MM.1S (cell line): ENCODE results near the gene HECTD4.

ENCODE experiments used
- DNase-seq: peaks from one replicate; pipeline ENCODE4 v3.0.0-alpha.2; 2015
- H2AFZ ChIP-seq: fragments of 300-600 bp; sonication (generic); 2 replicates; pipeline ENCODE4 v1.6.0; 2016; ENCODE audit warnings: antibody characterized with exemption, low read length
- H3F3A ChIP-seq: fragments of 300-600 bp; sonication (generic); 2 replicates; pipeline ENCODE4 v1.6.1; 2016; ENCODE audit warnings: mild to moderate bottlenecking, antibody characterized with exemption, low read length, moderate library complexity, mixed read lengths; ENCODE audit not compliant: insufficient read depth
- H3K27ac ChIP-seq: fragments of 300-600 bp; sonication (generic); 2 replicates; pipeline ENCODE4 v1.5.1; 2016; ENCODE audit warnings: mild to moderate bottlenecking, low read length
- H3K27me3 ChIP-seq: fragments of 300-600 bp; sonication (generic); replicated peaks from 2 replicates; pipeline ENCODE4 v1.6.0; 2016; ENCODE audit warnings: low read length; ENCODE audit not compliant: insufficient read depth
- H3K36me3 ChIP-seq: fragments of 300-600 bp; sonication (generic); replicated peaks from 2 replicates; pipeline ENCODE4 v1.6.1; 2016; ENCODE audit warnings: mild to moderate bottlenecking, low read length, mixed read lengths; ENCODE audit not compliant: insufficient read depth
- H3K4me1 ChIP-seq: fragments of 300-600 bp; sonication (generic); 2 replicates; pipeline ENCODE4 v1.6.1; 2016; ENCODE audit warnings: low read length, mixed read lengths
- H3K4me2 ChIP-seq: fragments of 300-600 bp; sonication (generic); 2 replicates; pipeline ENCODE4 v1.6.0; 2016; ENCODE audit warnings: low read depth, low read length
- H3K4me3 ChIP-seq: fragments of 300-600 bp; sonication (generic); 2 replicates; pipeline ENCODE4 v1.5.1; 2016; ENCODE audit warnings: low read length, mixed read lengths
- H3K79me2 ChIP-seq: fragments of 300-600 bp; sonication (generic); 2 replicates; pipeline ENCODE4 v1.6.1; 2016; ENCODE audit warnings: mixed run types, low read length, mixed read lengths
- H3K9ac ChIP-seq: fragments of 300-600 bp; sonication (generic); 2 replicates; pipeline ENCODE4 v1.6.1; 2016; ENCODE audit warnings: low read length, mixed read lengths
- H3K9me2 ChIP-seq: fragments of 300-600 bp; sonication (generic); replicated peaks from 2 replicates; pipeline ENCODE4 v1.6.1; 2016; ENCODE audit warnings: mild to moderate bottlenecking, low read length, mixed read lengths; ENCODE audit not compliant: insufficient read depth
- H3K9me3 ChIP-seq: fragments of 300-600 bp; sonication (generic); replicated peaks from 2 replicates; pipeline ENCODE4 v1.6.1; 2016; ENCODE audit warnings: mild to moderate bottlenecking, low read length, mixed read lengths; ENCODE audit not compliant: insufficient read depth
- H4K20me1 ChIP-seq: fragments of 300-600 bp; sonication (generic); 2 replicates; pipeline ENCODE4 v1.6.1; 2016; ENCODE audit warnings: mild to moderate bottlenecking, low read length, moderate library complexity, mixed read lengths; ENCODE audit not compliant: insufficient read depth
- EZH2 ChIP-seq: fragments of 300-600 bp; sonication (generic); optimal IDR thresholded peaks from 2 replicates; pipeline ENCODE3; 2017; ENCODE audit warnings: low read depth, mild to moderate bottlenecking, antibody characterized with exemption, low read length, mixed read lengths
- EZH2phosphoT487 ChIP-seq: fragments of 300-600 bp; sonication (generic); IDR thresholded peaks from 2 replicates; pipeline ENCODE4 v1.6.1; 2018; ENCODE audit warnings: antibody characterized with exemption, low read length
- TF ChIP-seq, protein P1 (sequence below): fragments of 300-600 bp; sonication (generic); IDR thresholded peaks from 2 replicates; pipeline ENCODE4 v1.5.1; 2016; ENCODE audit warnings: antibody characterized with exemption, low read length, mixed read lengths

HECTD4 gene

GRCh38 chr12:112148031-112148513, 234.2 kb downstream of the HECTD4 start:
- H3K4me2 ChIP-seq, result no peak overlapping the region
- no peak overlapping the region for H3K27ac ChIP-seq
- H4K20me1 ChIP-seq, result no peaks in the 10 kb centered on the region
- H3K4me1 ChIP-seq, result no peaks in the 10 kb centered on the region
- H3K36me3 ChIP-seq, result no peaks in the 10 kb centered on the region
- no peak overlapping the region for H3K9ac ChIP-seq
- H3K27me3 ChIP-seq, result no peaks in the 10 kb centered on the region
- H3K4me3 ChIP-seq, result no peak overlapping the region
- no peak overlapping the region for H2AFZ ChIP-seq
- no peaks in the 10 kb centered on the region for H3K79me2 ChIP-seq
- no peak for TF ChIP-seq EZH2phosphoT487
- TF ChIP-seq, protein P1, sequence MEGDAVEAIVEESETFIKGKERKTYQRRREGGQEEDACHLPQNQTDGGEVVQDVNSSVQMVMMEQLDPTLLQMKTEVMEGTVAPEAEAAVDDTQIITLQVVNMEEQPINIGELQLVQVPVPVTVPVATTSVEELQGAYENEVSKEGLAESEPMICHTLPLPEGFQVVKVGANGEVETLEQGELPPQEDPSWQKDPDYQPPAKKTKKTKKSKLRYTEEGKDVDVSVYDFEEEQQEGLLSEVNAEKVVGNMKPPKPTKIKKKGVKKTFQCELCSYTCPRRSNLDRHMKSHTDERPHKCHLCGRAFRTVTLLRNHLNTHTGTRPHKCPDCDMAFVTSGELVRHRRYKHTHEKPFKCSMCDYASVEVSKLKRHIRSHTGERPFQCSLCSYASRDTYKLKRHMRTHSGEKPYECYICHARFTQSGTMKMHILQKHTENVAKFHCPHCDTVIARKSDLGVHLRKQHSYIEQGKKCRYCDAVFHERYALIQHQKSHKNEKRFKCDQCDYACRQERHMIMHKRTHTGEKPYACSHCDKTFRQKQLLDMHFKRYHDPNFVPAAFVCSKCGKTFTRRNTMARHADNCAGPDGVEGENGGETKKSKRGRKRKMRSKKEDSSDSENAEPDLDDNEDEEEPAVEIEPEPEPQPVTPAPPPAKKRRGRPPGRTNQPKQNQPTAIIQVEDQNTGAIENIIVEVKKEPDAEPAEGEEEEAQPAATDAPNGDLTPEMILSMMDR, result no peak
- TF ChIP-seq EZH2, result no peak
- no peaks in the 10 kb centered on the region for H3K9me2 ChIP-seq
- H3F3A ChIP-seq, result no peaks in the 10 kb centered on the region
- H3K9me3 ChIP-seq, result no peaks in the 10 kb centered on the region
- DNase-seq, result no peak

DNA sequence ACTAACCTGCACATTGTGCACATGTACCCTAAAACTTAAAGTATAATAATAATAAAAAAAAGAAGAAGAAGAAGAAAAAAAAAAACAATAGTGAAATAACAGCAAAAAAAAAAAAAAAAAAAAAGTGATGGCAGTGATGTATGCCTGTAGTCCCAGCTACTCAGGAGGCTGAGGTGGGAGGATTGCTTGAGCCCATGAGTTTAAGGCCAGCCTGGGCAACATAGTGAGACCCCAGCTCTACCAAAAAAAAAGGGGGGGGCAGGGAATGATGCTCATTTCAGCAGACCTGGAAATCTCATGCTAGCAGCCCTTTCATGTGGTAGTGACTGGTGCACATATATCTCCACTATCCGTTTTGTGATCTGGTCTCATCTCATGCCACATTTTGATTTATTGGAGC, 236.1 kb downstream of the HECTD4 start:
- no peak overlapping the region for H2AFZ ChIP-seq
- H3K36me3 ChIP-seq, result no peaks in the 10 kb centered on the region
- no peak overlapping the region for H3K4me3 ChIP-seq
- H3K9ac ChIP-seq, result no peak overlapping the region
- no peak for DNase-seq
- H3K79me2 ChIP-seq, result no peaks in the 10 kb centered on the region
- no peaks in the 10 kb centered on the region for H3K9me2 ChIP-seq
- no peaks in the 10 kb centered on the region for H3F3A ChIP-seq
- no peaks in the 10 kb centered on the region for H3K9me3 ChIP-seq
- no peaks in the 10 kb centered on the region for H3K4me1 ChIP-seq
- TF ChIP-seq, protein P1, result no peak
- no peaks in the 10 kb centered on the region for H4K20me1 ChIP-seq
- H3K4me2 ChIP-seq, result no peak overlapping the region
- no peak overlapping the region for H3K27ac ChIP-seq
- no peaks in the 10 kb centered on the region for H3K27me3 ChIP-seq

GRCh38 chr12:112140728-112141127, 241.5 kb downstream of the HECTD4 start:
- Histone ChIP-seq H3K9ac (no peak overlapping the region), H3K36me3 (no peaks in the 10 kb centered on the region)

More at GRCh38 chr12:112140728-112141127, 241.5 kb downstream of the HECTD4 start:
- no peak overlapping the region for H2AFZ ChIP-seq
- no peaks in the 10 kb centered on the region for H4K20me1 ChIP-seq
- H3F3A ChIP-seq, result no peaks in the 10 kb centered on the region
- no peak for DNase-seq
- H3K27ac ChIP-seq, result no peak overlapping the region
- no peak overlapping the region for H3K4me3 ChIP-seq
- no peaks in the 10 kb centered on the region for H3K9me2 ChIP-seq
- H3K4me1 ChIP-seq, result no peaks in the 10 kb centered on the region
- no peaks in the 10 kb centered on the region for H3K9me3 ChIP-seq
- no peaks in the 10 kb centered on the region for H3K79me2 ChIP-seq
- TF ChIP-seq EZH2phosphoT487 (no peak), EZH2 (no peak)
- TF ChIP-seq, protein P1, result no peak
- H3K27me3 ChIP-seq, result no peaks in the 10 kb centered on the region
- no peak overlapping the region for H3K4me2 ChIP-seq
